B cell (primary cell): Measurements from ENCODE around the gene SERPINB7. TPM values are rescaled to one million over a fixed set of nuclear protein-coding genes. Genes with fewer than 3 reads are reported as not detected.

Source experiments
- ATAC-seq: fragments of 200-7000 bp; cut with Tn5 transposase; one replicate; pipeline ENCODE4 v1.10.0; 2021; ENCODE audit warnings: low read depth, mild to moderate bottlenecking, moderate number of reproducible peaks, moderate library complexity
- CTCF ChIA-PET: fragments of 350-600 bp; sonication (Branson Sonifier 250); formaldehyde crosslinking; loops from one replicate; lab custom pipeline; 2021; ENCODE audit warnings: antibody characterized with exemption, inconsistent platforms; lab: Charles Lee
- POLR2A ChIA-PET: fragments of 350-600 bp; sonication (Branson Sonifier 250); formaldehyde crosslinking; loops from one replicate; lab custom pipeline; 2021; ENCODE audit warnings: antibody characterized with exemption; lab: Charles Lee
- DNase-seq: peaks from one replicate; pipeline ENCODE4 v3.0.0; 2013
- H2AFZ ChIP-seq: 2 replicates; pipeline ENCODE4 v1.6.1; 2012; ENCODE audit warnings: mild to moderate bottlenecking, low read depth, low read length; ENCODE audit not compliant: insufficient read depth, poor library complexity, severe bottlenecking
- H3K27ac ChIP-seq, 2 donors: 1 replicate in 1 of 2; 2 replicates in 1 of 2; pipeline ENCODE4 v1.5.1; 2012 to 2013; ENCODE audit warnings: low read length in 2 of 2, mild to moderate bottlenecking in 2 of 2, moderate library complexity in 1 of 2
- H3K27me3 ChIP-seq, 4 experiments: fragments of 200-600 bp in 1 of 4; sonication (generic) in 1 of 4; replicated peaks in 1 of 4; 1 replicate in 2 of 4; 2 replicates in 2 of 4; pipeline versions ENCODE4 v1.6.1 to v1.7.0; 2013 to 2016; ENCODE audit warnings: low read length in 3 of 4, mild to moderate bottlenecking in 2 of 4, mixed read lengths in 1 of 4, moderate library complexity in 1 of 4; ENCODE audit not compliant: insufficient read depth in 4 of 4, control insufficient read depth in 3 of 4; ENCODE audit errors: control extremely low read depth in 1 of 4
- H3K36me3 ChIP-seq, 2 experiments: replicated peaks in 1 of 2; 1 replicate in 1 of 2; 2 replicates in 1 of 2; pipeline versions ENCODE4 v1.6.1 to v1.7.1; 2013; ENCODE audit warnings: low read length in 1 of 2; ENCODE audit not compliant: insufficient read depth in 2 of 2, control insufficient read depth in 1 of 2; ENCODE audit errors: control extremely low read depth in 1 of 2, extremely low read depth in 1 of 2
- H3K4me1 ChIP-seq, 2 donors: fragments of 200-600 bp in 1 of 2; sonication (generic) in 1 of 2; 1 replicate in 1 of 2; 2 replicates in 1 of 2; pipeline versions ENCODE4 v1.5.1 to v1.6.1; 2013 to 2017; ENCODE audit warnings: low read length in 2 of 2; ENCODE audit not compliant: control insufficient read depth in 2 of 2, insufficient read depth in 2 of 2
- H3K4me2 ChIP-seq: replicated peaks from 2 replicates; pipeline ENCODE3; 2012; ENCODE audit warnings: mild to moderate bottlenecking, low read depth, low read length; ENCODE audit not compliant: poor library complexity, severe bottlenecking
- H3K4me3 ChIP-seq, 5 experiments: fragments of 200-600 bp in 1 of 5; sonication (generic) in 1 of 5; 1 replicate in 3 of 5; 2 replicates in 2 of 5; pipeline versions ENCODE4 v1.5.1 to v1.7.0; 2011 to 2016; ENCODE audit warnings: low read length in 4 of 5, mild to moderate bottlenecking in 4 of 5, low read depth in 2 of 5, control low read depth in 1 of 5, moderate library complexity in 1 of 5; ENCODE audit not compliant: insufficient read depth in 1 of 5; ENCODE audit errors: control extremely low read depth in 1 of 5, extremely low read depth in 1 of 5
- H3K79me2 ChIP-seq: fragments of 200-600 bp; sonication (generic); one replicate; pipeline ENCODE4 v1.6.0; 2016; ENCODE audit warnings: low read length; ENCODE audit not compliant: control insufficient read depth, insufficient read depth
- H3K9ac ChIP-seq: fragments of 200-600 bp; sonication (generic); 2 replicates; pipeline ENCODE4 v1.6.1; 2017; ENCODE audit warnings: mild to moderate bottlenecking, low read length, moderate library complexity
- H3K9me3 ChIP-seq, 3 donors: one replicate each; pipeline versions ENCODE4 v1.6.1 to v1.7.1; 2013; ENCODE audit warnings: low read length in 2 of 3; ENCODE audit not compliant: control insufficient read depth in 2 of 3, insufficient read depth in 1 of 3; ENCODE audit errors: control extremely low read depth in 1 of 3
- H4K20me1 ChIP-seq: 2 replicates; pipeline ENCODE4 v1.6.0; 2012; ENCODE audit warnings: mild to moderate bottlenecking, low read length; ENCODE audit not compliant: insufficient read depth, control insufficient read depth, poor library complexity, severe bottlenecking
- H3K27ac Mint-ChIP-seq: one replicate; pipeline ENCODE4 v1.8.0; 2021; ENCODE audit warnings: mixed read lengths
- H3K27me3 Mint-ChIP-seq: one replicate; pipeline ENCODE4 v1.8.0; 2021; ENCODE audit warnings: mixed read lengths
- H3K4me1 Mint-ChIP-seq: one replicate; pipeline ENCODE4 v1.8.0; 2021; ENCODE audit warnings: mixed read lengths
- H3K4me3 Mint-ChIP-seq: one replicate; pipeline ENCODE4 v1.8.0; 2021; ENCODE audit warnings: mixed read lengths
- H3K9me3 Mint-ChIP-seq: one replicate; pipeline ENCODE4 v1.8.0; 2022; ENCODE audit warnings: mixed read lengths; ENCODE audit not compliant: insufficient read depth
- CTCF ChIP-seq: fragments of 200-600 bp; IDR thresholded peaks from one replicate; pipeline ENCODE4 v1.8.0; 2022; ENCODE audit warnings: antibody characterized with exemption, mild to moderate bottlenecking
- EZH2 ChIP-seq: IDR thresholded peaks from 2 replicates; pipeline ENCODE4 v1.6.1; 2012; ENCODE audit warnings: borderline replicate concordance, low read depth, mild to moderate bottlenecking, moderate library complexity, low read length; ENCODE audit not compliant: insufficient read depth, poor library complexity, severe bottlenecking
- WGBS: methylation state at CpG from one replicate; pipeline ENCODE4 v1.1.5; 2013; ENCODE audit warnings: missing lambda C conversion rate; ENCODE audit not compliant: insufficient coverage; 5-methylcytosine and 5-hydroxymethylcytosine counted together
- intact Hi-C: fragments of 100-400 bp; cut with micrococcal nuclease; formaldehyde crosslinking; loops from one replicate; pipeline ENCODE4 v1.10.0; 2022
- polyA minus RNA-seq: library from RNA; depleted of rRNA, polyadenylated mRNA; stranded (reverse); fragments of >200 nt; gene quantifications from 2 replicates; pipeline ENCODE4 v1.2.3, GENCODE V29; 2012
- polyA plus RNA-seq: library from polyadenylated mRNA; depleted of rRNA; stranded (reverse); fragments of >200 nt; gene quantifications from 2 replicates; pipeline ENCODE4 v1.2.3, GENCODE V29; 2012
- total RNA-seq, 2 donors: library from RNA; stranded (reverse); fragments of 120-200 nt in 1 of 2; gene quantifications; 1 replicate in 1 of 2; 2 replicates in 1 of 2; pipeline versions ENCODE4 v1.2.3 to v1.2.4, GENCODE V29; 2013 to 2022

The SERPINB7 gene
- total RNA-seq (not detected in 2 replicates), polyA plus RNA-seq (not detected in 2 replicates), polyA minus RNA-seq (not detected in 2 replicates)
- total RNA-seq (2013), result not detected

- Histone ChIP-seq H3K9ac (no peak within 1 kb of the TSS), H3K4me3 (no peak within 1 kb of the TSS), H3K4me2 (no peak within 1 kb of the TSS), H3K27me3 (peaks cover 0 to 4% (median 0%) of the 10 kb centered on the region in 4 experiments), H2AFZ (no peak within 1 kb of the TSS), H3K9me3 (no peaks in the 10 kb centered on the region), H3K79me2 (no peaks in the 10 kb centered on the region), H3K4me1 (no peaks in the 10 kb centered on the region), H3K27ac (no peak within 1 kb of the TSS), H4K20me1 (no peaks in the 10 kb centered on the region), H3K36me3 (no peaks in the 10 kb centered on the region)
- H3K27me3 Mint-ChIP-seq, result peaks cover 8% of the 10 kb centered on the region
- intact Hi-C loops, result no loop called here
- H3K4me1 Mint-ChIP-seq, result no peaks in the 10 kb centered on the region
- no peak for TF ChIP-seq CTCF
- TF ChIP-seq EZH2, result no peak
- POLR2A ChIA-PET, result no interaction called here
- ATAC-seq (no peak), DNase-seq (no peak)
- CTCF ChIA-PET, result no interaction called here
- no peak within 1 kb of the TSS for H3K27ac Mint-ChIP-seq
- H3K9me3 Mint-ChIP-seq, result no peaks in the 10 kb centered on the region
- no CpG with 5 or more reads among the region's 2 CpGs for WGBS
- no peak within 1 kb of the TSS for H3K4me3 Mint-ChIP-seq
Measured at GRCh38 chr18:63775166-63775730, at the start of gene SERPINB7. Gene SERPINB7, plus strand, starts transcription at chr18:63775418. Its CDS starts 6,955 bp downstream, at chr18:63782373.

GRCh38 chr18:63725682-63726480, 49.3 kb upstream of the SERPINB7 start:
- Mint-ChIP-seq H3K27ac (no peak overlapping the region), H3K4me3 (no peak overlapping the region), H3K27me3 (peaks cover 4% of the 10 kb centered on the region), H3K9me3 (no peaks in the 10 kb centered on the region), H3K4me1 (no peaks in the 10 kb centered on the region)
- CTCF ChIA-PET, result no interaction called here
- no peak for ATAC-seq
- intact Hi-C loops, result no loop called here
- Histone ChIP-seq H3K27me3 (peaks cover 0 to 3% (median 0%) of the 10 kb centered on the region in 4 experiments), H3K4me2 (no peak overlapping the region), H3K36me3 (no peaks in the 10 kb centered on the region), H3K9me3 (peaks cover 0 to 4% (median 0%) of the 10 kb centered on the region in 3 donors), H3K4me1 (no peaks in the 10 kb centered on the region), H2AFZ (no peak overlapping the region), H3K27ac (no peak overlapping the region), H3K9ac (no peak overlapping the region), H4K20me1 (no peaks in the 10 kb centered on the region), H3K79me2 (no peaks in the 10 kb centered on the region), H3K4me3 (no peak overlapping the region)
- 0% methylated on average over 1 of the region's 3 CpGs for WGBS
- TF ChIP-seq CTCF (no peak), EZH2 (no peak)
- no peak for DNase-seq
- POLR2A ChIA-PET, result no interaction called here
